Activated CD4-positive, alpha-beta memory T cell treated with anti-CD3 and anti-CD28 coated beads for 36 hours (primary cell): Measurements from ENCODE around the gene POMZP3. TPM values are rescaled to one million over a fixed set of nuclear protein-coding genes. Genes with fewer than 3 reads are reported as not detected.
"Not testable (repeated sequence)": the region's sequence is repeated elsewhere in the genome, so short reads cannot be mapped to it uniquely, and the experiment has no call there.

Experiments used
- CTCF ChIA-PET: fragments of 350-600 bp; sonication (Branson Sonifier 250); formaldehyde crosslinking; loops from one replicate; lab custom pipeline; 2021; ENCODE audit warnings: antibody characterized with exemption, inconsistent platforms; lab: Charles Lee
- POLR2A ChIA-PET: fragments of 350-600 bp; sonication (Branson Sonifier 250); formaldehyde crosslinking; loops from one replicate; lab custom pipeline; 2021; ENCODE audit warnings: antibody characterized with exemption; lab: Charles Lee
- DNase-seq: peaks from one replicate; pipeline ENCODE4 v3.0.0-alpha.2; 2020
- H3K27ac Mint-ChIP-seq: one replicate; pipeline ENCODE4 v1.8.0; 2021; ENCODE audit warnings: mixed read lengths
- H3K27me3 Mint-ChIP-seq: one replicate; pipeline ENCODE4 v1.8.0; 2021; ENCODE audit warnings: mixed read lengths
- H3K36me3 Mint-ChIP-seq: one replicate; pipeline ENCODE4 v1.8.0; 2021; ENCODE audit warnings: mixed read lengths
- H3K4me1 Mint-ChIP-seq: one replicate; pipeline ENCODE4 v1.8.0; 2021; ENCODE audit warnings: low read depth, mixed read lengths
- H3K4me3 Mint-ChIP-seq: one replicate; pipeline ENCODE4 v1.8.0; 2021; ENCODE audit warnings: mild to moderate bottlenecking, mixed read lengths
- H3K9me3 Mint-ChIP-seq: one replicate; pipeline ENCODE4 v1.8.0; 2021; ENCODE audit warnings: mixed read lengths
- intact Hi-C: fragments of 100-400 bp; cut with micrococcal nuclease; formaldehyde crosslinking; loops from one replicate; pipeline ENCODE4 v1.15.1; 2023
- total RNA-seq, 2 experiments: library from RNA; stranded (reverse); gene quantifications; one replicate each; pipeline ENCODE4 v1.2.3, GENCODE V29; 2021

The POMZP3 gene
- 10 to 100 TPM; 29.3 to 29.8 TPM for total RNA-seq

GRCh38 chr7:76626989-76627642, at the start of gene POMZP3:
POMZP3 (minus strand) TSS chr7:76627279; CDS start chr7:76626064, 1,215 bp downstream.
- Mint-ChIP-seq H3K4me3 (peak within 1 kb of the TSS; percentile 87), H3K27ac (peak within 1 kb of the TSS; percentile 85)
- intact Hi-C loops, H3K27me3 Mint-ChIP-seq, H3K9me3 Mint-ChIP-seq, H3K36me3 Mint-ChIP-seq, POLR2A ChIA-PET, CTCF ChIA-PET, H3K4me1 Mint-ChIP-seq: not testable (repeated sequence)
- DNase-seq: peak; percentile 55

GRCh38 chr7:76675783-76676182, 48.7 kb upstream of the POMZP3 start:
- H3K27ac Mint-ChIP-seq, H3K9me3 Mint-ChIP-seq, POLR2A ChIA-PET, intact Hi-C loops, CTCF ChIA-PET, H3K4me3 Mint-ChIP-seq, DNase-seq, H3K36me3 Mint-ChIP-seq, H3K27me3 Mint-ChIP-seq, H3K4me1 Mint-ChIP-seq: not testable (repeated sequence)

GRCh38 chr7:76673346-76673745, 46.3 kb upstream of the POMZP3 start:
- H3K9me3 Mint-ChIP-seq, H3K27ac Mint-ChIP-seq, intact Hi-C loops, POLR2A ChIA-PET, DNase-seq, H3K4me3 Mint-ChIP-seq, H3K36me3 Mint-ChIP-seq, H3K27me3 Mint-ChIP-seq, H3K4me1 Mint-ChIP-seq, CTCF ChIA-PET: not testable (repeated sequence)

- CTCF ChIA-PET, H3K36me3 Mint-ChIP-seq, DNase-seq, H3K27ac Mint-ChIP-seq, POLR2A ChIA-PET, intact Hi-C loops, H3K9me3 Mint-ChIP-seq, H3K4me1 Mint-ChIP-seq, H3K4me3 Mint-ChIP-seq, H3K27me3 Mint-ChIP-seq: not testable (repeated sequence)
Measured at GRCh38 chr7:76659212-76659611, 32.1 kb upstream of the POMZP3 start.

GRCh38 chr7:76656425-76656824, 29.3 kb upstream of the POMZP3 start:
- POLR2A ChIA-PET, H3K36me3 Mint-ChIP-seq, H3K27me3 Mint-ChIP-seq, H3K27ac Mint-ChIP-seq, H3K4me1 Mint-ChIP-seq, intact Hi-C loops, H3K9me3 Mint-ChIP-seq, CTCF ChIA-PET, H3K4me3 Mint-ChIP-seq, DNase-seq: not testable (repeated sequence)

- POLR2A ChIA-PET, H3K27ac Mint-ChIP-seq, CTCF ChIA-PET, intact Hi-C loops, H3K36me3 Mint-ChIP-seq, DNase-seq, H3K4me3 Mint-ChIP-seq, H3K9me3 Mint-ChIP-seq, H3K4me1 Mint-ChIP-seq, H3K27me3 Mint-ChIP-seq: not testable (repeated sequence)
Measured at GRCh38 chr7:76642620-76643019, 15.5 kb upstream of the POMZP3 start.

- H3K4me3 Mint-ChIP-seq, H3K36me3 Mint-ChIP-seq, POLR2A ChIA-PET, H3K9me3 Mint-ChIP-seq, intact Hi-C loops, H3K4me1 Mint-ChIP-seq, H3K27ac Mint-ChIP-seq, H3K27me3 Mint-ChIP-seq, DNase-seq: not testable (repeated sequence)
- CTCF ChIA-PET: interaction anchor here (1.4 kb wide), 1 partner anchor 609 kb away, joined by 3 read pairs; no protein-coding TSS in a partner anchor
Measured at GRCh38 chr7:76637061-76637691, 10.1 kb upstream of the POMZP3 start.

GRCh38 chr7:76626581-76626980, 498 bp downstream of the POMZP3 start:
- H3K27ac Mint-ChIP-seq: peak overlapping the region; percentile 85
- peak; percentile 27 for DNase-seq
- H3K36me3 Mint-ChIP-seq, POLR2A ChIA-PET, intact Hi-C loops, CTCF ChIA-PET, H3K9me3 Mint-ChIP-seq, H3K4me1 Mint-ChIP-seq, H3K27me3 Mint-ChIP-seq: not testable (repeated sequence)
- peak overlapping the region; percentile 85 for H3K4me3 Mint-ChIP-seq

GRCh38 chr7:76619439-76620190, 7.5 kb downstream of the POMZP3 start:
- POLR2A ChIA-PET, H3K27me3 Mint-ChIP-seq, H3K27ac Mint-ChIP-seq, H3K4me3 Mint-ChIP-seq, H3K36me3 Mint-ChIP-seq, DNase-seq, CTCF ChIA-PET, H3K9me3 Mint-ChIP-seq, intact Hi-C loops, H3K4me1 Mint-ChIP-seq: not testable (repeated sequence)

GRCh38 chr7:76613783-76614182, 13.3 kb downstream of the POMZP3 start:
- intact Hi-C loops, H3K27ac Mint-ChIP-seq, POLR2A ChIA-PET, H3K36me3 Mint-ChIP-seq, H3K4me3 Mint-ChIP-seq, DNase-seq, CTCF ChIA-PET, H3K4me1 Mint-ChIP-seq, H3K27me3 Mint-ChIP-seq, H3K9me3 Mint-ChIP-seq: not testable (repeated sequence)

GRCh38 chr7:76612232-76612631, 14.8 kb downstream of the POMZP3 start:
- H3K4me1 Mint-ChIP-seq, H3K27ac Mint-ChIP-seq, H3K27me3 Mint-ChIP-seq, intact Hi-C loops, H3K36me3 Mint-ChIP-seq, CTCF ChIA-PET, H3K9me3 Mint-ChIP-seq, DNase-seq, H3K4me3 Mint-ChIP-seq, POLR2A ChIA-PET: not testable (repeated sequence)

- DNase-seq, H3K36me3 Mint-ChIP-seq, CTCF ChIA-PET, H3K9me3 Mint-ChIP-seq, H3K4me3 Mint-ChIP-seq, POLR2A ChIA-PET, H3K4me1 Mint-ChIP-seq, H3K27me3 Mint-ChIP-seq, H3K27ac Mint-ChIP-seq, intact Hi-C loops: not testable (repeated sequence)
Measured at GRCh38 chr7:76609864-76610263, 17.2 kb downstream of the POMZP3 start.
